Measurements from ENCODE around the gene CHPT1. TPM values are rescaled to one million over a fixed set of nuclear protein-coding genes. Genes with fewer than 3 reads are reported as not detected.
A peak's percentile ranks its signal among the peaks of the same experiment; 100 is the strongest.
"Not testable (repeated sequence)": the region's sequence is repeated elsewhere in the genome, so short reads cannot be mapped to it uniquely, and the experiment has no call there.

Gene CHPT1
- total RNA-seq, 2 donors from 2014 or later = 3.9 to 14.8 TPM

GRCh38 chr12:101700299-101700820 lies 2.9 kb downstream of the CHPT1 start:
- Mint-ChIP-seq H3K9me3 (no peaks in the 10 kb centered on the region), H3K27ac (no peak overlapping the region), H3K36me3 (peaks cover 6 to 10% of the 10 kb centered on the region in 2 donors)
- no peak for DNase-seq (ENCODE audit: low spot score in 2 of 2)
- ATAC-seq = no peak

- no peak for DNase-seq (ENCODE audit: low spot score in 2 of 2)
- no peak overlapping the region for H3K27ac Mint-ChIP-seq
- no peaks in the 10 kb centered on the region for H3K9me3 Mint-ChIP-seq
- peaks cover 0 to 2% of the 10 kb centered on the region in 2 donors for H3K36me3 Mint-ChIP-seq
- ATAC-seq = no peak
Measured at GRCh38 chr12:101703487-101703886, 6.0 kb downstream of the CHPT1 start.

- H3K27ac Mint-ChIP-seq = no peak overlapping the region
- peaks cover 0 to 6% of the 10 kb centered on the region in 2 donors for H3K36me3 Mint-ChIP-seq
- ATAC-seq (no peak), DNase-seq (ENCODE audit: low spot score in 2 of 2) (no peak)
- H3K9me3 Mint-ChIP-seq = no peaks in the 10 kb centered on the region
Measured at GRCh38 chr12:101706403-101706802, 9.0 kb downstream of the CHPT1 start.

GRCh38 chr12:101707131-101707782 lies 9.8 kb downstream of the CHPT1 start:
- Mint-ChIP-seq H3K36me3 (peaks cover 0 to 6% of the 10 kb centered on the region in 2 donors), H3K9me3 (no peaks in the 10 kb centered on the region), H3K27ac (no peak overlapping the region)
- DNase-seq (ENCODE audit: low spot score in 2 of 2) = no peak
- ATAC-seq = no peak

- no peak overlapping the region for H3K27ac Mint-ChIP-seq
- peaks cover 0 to 6% of the 10 kb centered on the region in 2 donors for H3K36me3 Mint-ChIP-seq
- no peaks in the 10 kb centered on the region for H3K9me3 Mint-ChIP-seq
- ATAC-seq = no peak
- DNase-seq (ENCODE audit: low spot score in 2 of 2) = no peak
Measured at GRCh38 chr12:101710288-101710687, 12.8 kb downstream of the CHPT1 start.

- Mint-ChIP-seq H3K36me3 (peaks cover 0 to 6% of the 10 kb centered on the region in 2 donors), H3K27ac (no peak overlapping the region), H3K9me3 (no peaks in the 10 kb centered on the region)
- ATAC-seq (no peak), DNase-seq (ENCODE audit: low spot score in 2 of 2) (no peak)
Measured at GRCh38 chr12:101713059-101713682, 15.7 kb downstream of the CHPT1 start.

- ATAC-seq (no peak), DNase-seq (ENCODE audit: low spot score in 2 of 2) (no peak)
- Mint-ChIP-seq H3K9me3 (no peaks in the 10 kb centered on the region), H3K27ac (no peak overlapping the region), H3K36me3 (peaks cover 0 to 6% of the 10 kb centered on the region in 2 donors)
Measured at GRCh38 chr12:101713930-101714329, 16.5 kb downstream of the CHPT1 start.

- Mint-ChIP-seq H3K27ac (no peak overlapping the region), H3K36me3 (no peaks in the 10 kb centered on the region), H3K9me3 (no peaks in the 10 kb centered on the region)
- DNase-seq (ENCODE audit: low spot score in 2 of 2) (no peak), ATAC-seq (no peak)
Measured at GRCh38 chr12:101714877-101715444, 17.5 kb downstream of the CHPT1 start.

- ATAC-seq = no peak
- Mint-ChIP-seq H3K9me3 (no peaks in the 10 kb centered on the region), H3K27ac (no peak overlapping the region), H3K36me3 (no peaks in the 10 kb centered on the region)
- DNase-seq (ENCODE audit: low spot score in 2 of 2) = no peak
Measured at GRCh38 chr12:101719566-101719965, 22.1 kb downstream of the CHPT1 start.

GRCh38 chr12:101720118-101720517 lies 22.7 kb downstream of the CHPT1 start:
- Mint-ChIP-seq H3K27ac (peak overlapping the region in 1 of 2 donors; percentile 57), H3K36me3 (no peaks in the 10 kb centered on the region), H3K9me3 (no peaks in the 10 kb centered on the region)
- ATAC-seq (no peak), DNase-seq (ENCODE audit: low spot score in 2 of 2) (no peak)

GRCh38 chr12:101722392-101722791 lies 25.0 kb downstream of the CHPT1 start:
- Mint-ChIP-seq H3K36me3 (no peaks in the 10 kb centered on the region), H3K9me3 (no peaks in the 10 kb centered on the region), H3K27ac (no peak overlapping the region)
- no peak for DNase-seq (ENCODE audit: low spot score in 2 of 2)
- ATAC-seq = no peak

GRCh38 chr12:101727098-101727497 lies 29.7 kb downstream of the CHPT1 start:
- Mint-ChIP-seq H3K27ac (no peak overlapping the region), H3K36me3 (no peaks in the 10 kb centered on the region), H3K9me3 (no peaks in the 10 kb centered on the region)
- ATAC-seq (no peak), DNase-seq (ENCODE audit: low spot score in 2 of 2) (no peak)

GRCh38 chr12:101729842-101730241 lies 32.4 kb downstream of the CHPT1 start:
- H3K9me3 Mint-ChIP-seq = no peaks in the 10 kb centered on the region
- H3K27ac Mint-ChIP-seq = no peak overlapping the region
- DNase-seq (ENCODE audit: low spot score in 2 of 2) = no peak
- H3K36me3 Mint-ChIP-seq = no peaks in the 10 kb centered on the region
- ATAC-seq = no peak

- no peak overlapping the region for H3K27ac Mint-ChIP-seq
- ATAC-seq (no peak), DNase-seq (ENCODE audit: low spot score in 2 of 2) (no peak)
- no peaks in the 10 kb centered on the region for H3K9me3 Mint-ChIP-seq
- H3K36me3 Mint-ChIP-seq = no peaks in the 10 kb centered on the region
Measured at GRCh38 chr12:101732318-101732717, 34.9 kb downstream of the CHPT1 start.

- no peaks in the 10 kb centered on the region for H3K9me3 Mint-ChIP-seq
- ATAC-seq (no peak), DNase-seq (ENCODE audit: low spot score in 2 of 2) (no peak)
- no peaks in the 10 kb centered on the region for H3K36me3 Mint-ChIP-seq
- H3K27ac Mint-ChIP-seq = no peak overlapping the region
Measured at GRCh38 chr12:101733166-101733565, 35.7 kb downstream of the CHPT1 start.

GRCh38 chr12:101734482-101734881 lies 37.0 kb downstream of the CHPT1 start:
- not testable (repeated sequence) for ATAC-seq; DNase-seq (ENCODE audit: low spot score in 2 of 2); H3K36me3 Mint-ChIP-seq; H3K27ac Mint-ChIP-seq; H3K9me3 Mint-ChIP-seq

GRCh38 chr12:101737476-101737875 lies 40.0 kb downstream of the CHPT1 start:
- Mint-ChIP-seq H3K36me3 (no peaks in the 10 kb centered on the region), H3K27ac (no peak overlapping the region), H3K9me3 (no peaks in the 10 kb centered on the region)
- no peak for DNase-seq (ENCODE audit: low spot score in 2 of 2)
- ATAC-seq = no peak

Measured in activated naive CD4-positive, alpha-beta T cell treated with anti-CD3 and anti-CD28 coated beads, Interleukin-2, amount 50 U/mL, for 72 hours (primary cell).